ENCODE results near the gene ITPA.
"Not testable (repeated sequence)": the region's sequence is repeated elsewhere in the genome, so short reads cannot be mapped to it uniquely, and the experiment has no call there.

ITPA gene

DNA sequence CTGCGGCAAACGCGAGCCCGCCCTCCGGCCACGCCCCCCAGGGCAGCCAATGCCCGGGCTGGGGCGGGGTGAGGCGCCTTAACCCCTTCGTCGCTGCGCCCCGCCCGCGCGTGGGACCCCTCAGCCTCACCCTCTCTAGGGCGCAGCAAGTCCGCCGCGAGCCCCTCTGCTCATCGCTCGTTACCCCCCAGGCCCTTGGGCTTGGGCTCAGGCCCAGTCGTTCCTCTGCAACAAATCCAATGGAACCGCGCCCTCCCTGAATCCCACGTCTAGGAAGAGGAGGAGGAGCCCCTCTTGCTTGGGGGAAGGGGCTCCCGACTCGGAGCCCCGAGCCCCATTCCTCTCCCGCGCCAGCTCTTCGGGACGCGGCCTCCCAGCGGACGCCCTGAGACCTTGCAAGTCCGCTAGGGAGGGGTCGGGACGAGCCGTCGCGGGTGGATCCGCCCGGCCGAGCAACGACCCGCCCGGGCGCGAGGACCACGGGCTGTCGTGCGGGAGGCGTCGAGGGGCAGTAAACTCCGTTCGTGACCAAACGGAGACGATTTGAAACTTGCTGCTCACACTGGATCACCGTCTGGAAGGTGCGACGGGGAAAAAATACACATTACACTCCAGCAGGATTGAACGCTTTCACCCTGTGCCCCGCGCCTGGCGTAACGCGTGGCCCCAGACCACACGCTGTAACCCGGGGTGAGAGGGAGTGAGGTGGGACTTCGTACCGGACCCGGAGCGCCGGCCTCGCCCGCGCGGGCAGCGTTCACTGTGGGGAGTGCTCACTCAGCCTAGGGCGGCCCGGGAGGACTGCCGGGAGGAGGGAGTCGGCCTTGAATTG, 35.5 kb upstream of the ITPA start:
- DNase-seq (ENCODE audit: low read depth), result peak; percentile 86

DNA sequence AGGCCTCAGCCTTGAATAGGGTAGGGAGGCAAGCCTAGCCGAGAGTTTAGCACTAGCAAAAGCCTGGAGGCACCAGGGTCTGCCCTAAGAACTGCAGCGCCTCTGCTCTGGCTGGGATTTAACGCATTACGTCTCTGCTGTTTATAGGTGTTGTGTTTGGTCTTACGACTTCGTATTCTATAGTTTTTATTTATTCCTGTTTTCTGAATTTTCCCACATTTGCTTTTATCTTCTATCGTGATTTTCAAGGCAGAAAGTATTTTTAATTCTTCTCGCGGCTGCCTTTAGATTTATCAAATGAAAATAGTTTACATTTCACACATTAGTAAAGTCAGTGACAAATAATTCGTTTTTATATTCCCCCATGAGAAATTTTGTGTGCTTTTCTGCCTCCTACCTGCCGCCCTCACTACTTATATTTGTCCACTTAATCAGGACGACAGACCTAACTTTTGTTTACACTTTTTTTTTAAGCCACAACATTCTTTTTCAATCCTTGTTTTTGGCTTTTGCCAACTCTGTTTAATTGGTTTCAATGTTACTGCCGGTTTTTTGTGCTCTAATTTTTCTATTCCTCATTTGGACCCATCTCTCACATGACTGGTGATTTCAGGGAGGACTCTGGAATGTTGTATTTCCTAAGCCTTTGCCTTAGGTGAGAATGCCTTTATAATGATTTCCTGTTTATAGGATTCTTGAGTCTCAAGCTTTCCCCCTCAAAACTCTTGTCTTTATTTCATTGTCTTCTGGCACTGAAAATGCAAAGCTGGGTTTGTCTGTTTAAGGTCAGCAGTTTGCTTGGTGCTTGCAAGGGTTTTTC, 34.6 kb upstream of the ITPA start:
- DNase-seq (ENCODE audit: low read depth), result no peak

DNA sequence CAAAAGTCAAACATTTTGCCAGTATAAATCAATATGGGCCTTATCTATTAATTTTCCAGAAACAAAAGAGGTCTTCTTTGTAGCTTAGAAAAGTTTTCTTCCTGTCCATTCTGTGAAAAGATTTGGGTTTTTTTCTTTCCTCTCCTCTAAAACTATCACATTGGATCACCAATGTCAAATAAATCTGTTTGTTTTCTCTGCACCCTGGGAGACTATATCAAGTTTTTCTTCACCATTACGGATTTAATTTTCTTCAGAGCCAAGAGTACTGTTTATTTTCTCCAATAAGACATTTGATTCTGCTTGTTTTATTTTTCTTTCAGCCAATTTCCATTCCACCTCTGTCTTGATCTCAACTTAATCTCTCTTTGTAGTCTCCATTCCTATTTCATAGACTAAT, 34.0 kb upstream of the ITPA start:
- DNase-seq (ENCODE audit: low read depth), result no peak

DNA sequence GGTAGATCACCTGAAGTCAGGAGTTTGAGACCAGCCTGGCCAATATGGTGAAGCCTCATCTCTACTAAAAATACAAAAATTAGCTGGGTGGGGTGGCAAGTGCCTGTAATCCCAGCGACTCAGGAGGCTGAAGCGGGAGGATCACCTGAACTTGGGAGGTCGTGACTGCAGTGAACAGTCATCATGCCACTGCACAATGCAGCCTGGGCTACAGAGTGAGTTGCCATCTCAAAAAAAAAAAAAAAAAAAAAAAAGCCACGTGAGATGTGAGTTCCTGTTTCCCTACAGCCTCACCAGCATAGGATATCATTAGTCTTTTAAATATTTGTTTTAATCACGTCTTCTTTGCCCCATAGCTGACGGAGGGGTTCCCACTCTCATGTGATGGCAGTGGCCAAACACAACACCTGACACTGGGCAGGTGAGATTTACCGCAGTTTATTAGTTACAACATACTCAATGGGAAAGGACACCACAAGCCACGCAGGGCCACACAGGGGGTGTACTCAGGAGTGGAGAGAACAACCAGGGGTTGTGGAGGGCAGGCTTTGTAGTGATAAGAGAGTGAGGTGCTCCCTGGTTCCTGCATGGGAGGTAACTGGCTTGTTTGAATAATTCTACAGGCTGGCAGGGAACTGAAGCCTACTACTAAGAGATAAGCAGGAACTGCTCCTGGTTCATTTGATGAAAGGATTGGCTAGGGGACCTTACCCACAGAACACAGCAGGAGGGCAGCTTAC, 31.4 kb upstream of the ITPA start:
- no peak for DNase-seq (ENCODE audit: low read depth)

DNA sequence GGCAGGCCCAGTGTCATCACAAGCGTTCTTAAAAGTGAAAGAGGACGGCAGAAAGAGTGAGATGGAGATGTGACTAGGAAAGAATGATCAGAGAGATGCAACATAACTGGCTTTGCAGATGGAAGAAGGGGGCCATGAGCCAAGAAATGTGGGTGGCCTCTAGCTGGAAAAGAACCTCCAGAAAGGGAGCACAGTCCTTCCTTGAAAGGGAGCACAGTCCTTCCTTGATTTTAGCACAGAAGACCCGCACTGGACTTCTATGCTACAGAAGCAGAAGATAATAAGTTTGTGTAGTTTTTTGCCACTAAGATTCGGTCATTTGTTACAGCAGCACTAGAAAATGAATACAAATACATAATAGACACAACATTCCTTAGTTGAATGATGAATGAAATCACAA, 29.0 kb upstream of the ITPA start:
- no peak for DNase-seq (ENCODE audit: low read depth)

DNA sequence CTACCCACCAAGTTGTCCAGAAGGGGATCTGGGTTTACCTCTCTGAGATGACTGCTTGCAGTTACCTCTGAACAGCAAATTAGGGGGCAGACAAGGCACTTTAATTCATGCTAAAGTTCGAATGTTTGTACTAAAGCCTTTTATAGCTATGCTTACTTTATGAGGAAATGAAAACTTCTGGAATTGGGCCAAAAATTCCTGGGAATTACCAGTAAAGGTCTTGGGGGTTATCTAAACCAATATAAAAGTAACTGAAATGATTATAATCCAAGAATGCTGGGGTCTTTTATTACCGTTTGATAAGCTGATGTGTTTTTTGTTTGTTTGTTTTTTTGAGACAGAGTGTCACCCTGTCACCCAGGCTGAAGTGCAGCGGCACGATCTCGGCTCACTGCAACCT, 28.0 kb upstream of the ITPA start:
- no peak for DNase-seq (ENCODE audit: low read depth)

DNA sequence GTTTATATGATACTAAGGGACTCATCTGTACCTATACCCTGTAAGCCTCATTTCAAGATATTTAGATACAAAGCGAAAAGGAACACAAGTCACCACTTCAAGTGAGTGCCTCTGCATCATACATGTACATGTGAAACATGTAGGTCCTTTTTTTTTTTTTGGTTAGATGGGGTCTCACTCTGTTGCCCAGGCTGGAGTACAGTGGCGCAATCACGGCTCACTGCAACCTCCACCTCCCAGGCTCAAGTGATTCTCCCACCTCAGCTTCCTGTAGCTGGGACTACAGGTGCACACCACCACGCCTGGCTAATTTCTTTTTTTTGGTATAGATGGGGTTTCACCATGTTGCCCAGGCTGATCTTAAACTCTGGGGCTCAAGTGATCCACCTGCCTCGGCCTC, 26.9 kb upstream of the ITPA start:
- DNase-seq (ENCODE audit: low read depth), result not testable (repeated sequence)

DNA sequence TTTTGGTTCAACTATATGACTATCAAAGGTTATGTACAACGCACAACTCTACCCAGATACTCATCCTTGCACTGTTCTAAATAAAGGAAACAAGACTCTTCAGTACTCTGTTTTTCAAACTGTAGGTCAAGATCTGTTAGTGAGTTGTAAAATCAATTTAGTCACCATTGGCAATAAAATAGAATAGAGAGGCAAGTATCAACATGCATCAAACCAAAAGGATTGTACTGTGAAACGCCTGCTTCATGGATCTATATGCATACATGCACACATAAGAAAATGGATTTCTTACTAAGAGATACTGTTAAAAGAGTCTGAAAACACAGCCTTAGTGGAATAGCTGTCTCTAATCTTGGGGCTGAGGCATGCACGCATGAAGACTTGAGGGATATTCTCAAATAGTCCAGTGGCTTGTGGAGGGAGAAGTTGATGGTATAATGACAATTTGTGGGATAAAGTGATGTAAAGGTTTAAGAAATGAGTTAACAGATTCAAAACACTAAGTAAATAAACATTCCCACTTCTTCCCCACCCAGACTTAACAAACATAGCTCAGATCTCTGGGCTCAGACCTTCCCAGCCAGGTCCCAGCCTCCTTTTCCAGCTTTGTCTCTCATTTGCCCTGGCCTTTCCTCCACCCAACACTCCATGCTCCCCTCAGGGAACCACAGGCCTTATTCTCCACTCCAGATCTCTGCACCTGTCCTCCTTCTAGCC, 25.2 kb upstream of the ITPA start:
- no peak for DNase-seq (ENCODE audit: low read depth)

DNA sequence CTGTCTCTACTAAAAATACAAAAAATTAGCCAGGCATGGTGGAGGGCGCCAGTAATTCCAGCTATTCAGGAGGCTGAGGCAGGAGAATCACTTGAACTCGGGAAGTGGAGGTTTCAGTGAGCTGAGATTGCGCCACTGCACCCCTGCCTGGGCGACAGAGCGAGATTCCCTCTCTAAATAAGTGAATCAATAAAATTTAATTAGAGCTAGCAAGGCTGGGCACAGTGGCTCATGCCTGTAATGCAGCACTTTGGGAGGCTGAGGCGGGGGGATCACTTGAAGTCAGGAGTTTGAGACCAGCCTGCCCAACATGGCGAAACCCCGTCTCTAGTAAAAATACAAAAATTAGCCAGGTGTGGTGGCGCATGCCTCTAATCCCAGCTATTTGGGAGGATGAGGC, 21.4 kb upstream of the ITPA start:
- not testable (repeated sequence) for DNase-seq (ENCODE audit: low read depth)

DNA sequence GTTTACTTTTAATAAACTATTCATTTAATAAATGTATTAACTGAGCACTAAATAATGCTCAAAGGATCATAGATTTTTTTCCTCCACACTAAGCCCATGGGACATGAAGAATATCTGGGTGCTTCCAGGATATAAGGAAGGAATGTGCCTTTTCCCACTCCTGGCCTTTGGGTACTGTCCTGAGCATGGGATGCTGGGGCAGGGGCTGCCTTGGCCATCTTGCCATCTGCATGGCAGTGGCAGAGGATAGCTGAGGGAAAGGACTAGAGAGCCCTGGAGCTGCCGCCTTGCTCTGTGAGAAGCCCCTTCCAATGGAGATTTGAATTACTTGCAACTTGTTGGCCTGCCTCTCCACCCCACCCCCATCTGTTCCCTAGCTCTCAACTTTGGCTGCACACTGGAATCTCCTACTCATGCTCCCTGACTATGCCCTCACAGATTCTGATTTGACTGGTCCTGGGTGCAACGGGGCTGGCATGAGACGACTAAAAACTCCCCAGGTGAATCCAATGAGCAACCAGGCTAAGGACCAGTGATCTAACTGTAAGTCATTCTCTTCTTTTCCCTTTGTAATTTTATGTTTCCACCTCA, 20.4 kb upstream of the ITPA start:
- DNase-seq (ENCODE audit: low read depth), result no peak

DNA sequence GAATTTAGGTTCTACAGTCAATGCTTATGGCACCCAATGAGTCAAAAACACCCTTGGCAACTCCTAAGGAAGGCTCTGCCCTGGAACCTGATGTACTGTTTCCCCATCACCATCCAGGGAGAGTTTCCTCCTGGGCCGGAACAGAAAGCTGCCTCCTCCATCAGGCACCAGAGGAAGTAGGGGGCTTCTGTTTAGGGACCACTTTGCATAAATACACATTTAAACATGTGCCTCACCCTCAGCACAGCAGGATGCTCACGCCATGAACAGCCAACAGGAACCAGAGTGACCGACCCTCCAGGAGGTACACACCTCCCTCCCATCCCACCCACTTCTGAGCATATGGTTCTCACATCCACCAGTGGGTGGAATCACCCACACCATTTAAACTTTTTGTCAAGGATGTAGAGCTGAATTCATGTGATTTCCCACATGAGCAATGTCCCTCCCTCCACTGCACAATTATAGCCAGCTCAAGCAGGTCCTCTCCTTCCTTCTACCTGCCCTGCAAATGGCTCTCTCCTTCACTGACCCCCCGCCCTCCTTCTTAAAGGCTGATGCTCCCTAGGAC, 19.7 kb upstream of the ITPA start:
- DNase-seq (ENCODE audit: low read depth), result no peak

DNA sequence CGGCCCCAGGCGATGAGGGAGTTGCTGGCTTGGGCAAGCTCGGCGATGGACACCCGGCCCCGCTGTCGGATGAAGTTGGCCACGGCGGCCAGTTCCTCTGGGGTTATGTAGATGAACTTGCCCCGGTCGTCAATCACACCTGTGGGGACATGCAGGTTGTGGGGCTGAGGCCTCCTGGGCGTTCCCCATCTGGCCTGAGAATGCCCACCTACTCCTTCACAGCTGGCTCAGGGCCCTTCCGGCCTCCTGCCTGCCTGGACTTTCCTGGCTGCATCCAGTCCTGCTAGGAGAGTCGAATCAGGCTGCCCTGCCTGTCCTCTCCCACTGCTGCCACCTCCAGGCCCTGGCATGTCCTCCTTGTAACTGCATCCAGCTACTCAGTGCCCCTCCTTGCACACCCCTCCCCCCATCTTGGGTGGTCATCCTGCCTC, 18.6 kb upstream of the ITPA start:
- DNase-seq (ENCODE audit: low read depth), result no peak

DNA sequence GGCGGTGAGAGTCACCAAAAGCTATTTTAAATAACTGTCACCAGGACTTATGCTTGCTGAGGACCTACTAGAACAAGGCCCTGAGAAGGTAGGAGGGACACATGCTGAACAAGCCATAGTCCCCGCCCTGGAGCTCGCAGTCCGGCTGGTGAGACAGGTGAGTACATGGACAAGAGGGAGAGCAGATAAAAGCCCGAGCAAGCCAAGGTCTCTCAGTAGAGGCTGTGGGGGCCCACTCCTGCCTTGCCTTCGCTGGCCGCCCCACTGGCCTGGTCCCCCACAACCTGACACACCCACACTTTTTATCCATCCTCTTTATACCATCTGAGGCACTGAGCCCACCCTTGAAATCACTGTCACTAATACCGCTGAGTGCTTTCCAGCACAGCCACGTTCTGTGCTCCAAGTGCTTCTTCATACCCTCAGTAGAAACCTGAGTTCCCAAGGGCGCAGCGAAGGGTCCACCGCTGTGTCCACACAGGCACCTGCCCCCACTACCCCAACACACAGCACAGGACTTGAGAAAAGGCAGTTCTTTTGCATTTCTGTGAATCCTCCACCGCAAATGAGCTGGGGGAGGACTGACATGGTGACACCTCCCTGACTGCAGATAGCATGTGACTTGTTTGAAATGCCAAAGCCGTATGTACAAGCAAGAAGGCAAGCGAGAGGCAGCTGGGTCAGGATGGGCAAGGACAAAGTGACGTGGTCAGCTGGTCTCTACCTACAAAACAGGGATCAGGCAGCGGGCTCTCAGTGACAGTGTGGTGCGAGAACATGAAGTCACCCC, 16.9 kb upstream of the ITPA start:
- DNase-seq (ENCODE audit: low read depth), result no peak

DNA sequence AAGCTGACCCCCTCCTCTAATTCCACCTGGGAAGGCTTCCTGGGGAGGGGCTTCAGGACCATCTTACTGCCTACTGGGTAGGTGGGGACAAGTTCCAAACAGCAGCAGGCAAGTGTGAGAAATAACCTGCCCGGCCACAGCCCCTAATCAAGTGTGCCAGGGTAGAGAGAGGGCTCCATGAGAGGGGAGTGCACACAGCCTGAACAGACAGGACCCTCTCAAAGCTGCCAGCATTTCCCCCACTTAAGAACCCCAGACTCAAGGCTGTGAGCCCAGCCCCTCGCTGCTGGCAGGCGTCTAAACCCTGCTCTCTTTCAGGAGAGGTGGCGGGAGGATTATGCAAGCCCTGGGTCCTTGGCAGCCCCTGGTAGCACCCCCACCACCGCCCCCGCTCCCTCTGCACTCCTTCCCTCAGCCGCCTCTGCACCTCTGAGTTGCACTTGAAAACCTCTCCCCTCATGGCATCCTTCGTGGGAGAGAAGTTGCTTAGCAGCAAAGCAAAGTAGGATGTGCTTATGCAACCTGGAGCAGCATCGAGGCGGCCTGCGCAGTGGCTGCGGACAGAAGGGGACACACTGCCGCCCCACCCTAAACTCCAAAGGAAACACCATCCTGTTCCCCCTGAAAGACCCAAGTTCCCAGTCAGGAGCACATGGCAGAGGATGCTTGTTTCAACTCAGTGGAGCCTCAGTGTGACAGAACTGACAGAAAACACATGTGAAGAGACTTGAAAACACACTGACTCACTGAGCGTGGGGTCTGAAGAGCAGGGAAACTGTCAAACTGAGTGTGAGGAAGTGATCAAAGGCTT, 15.3 kb upstream of the ITPA start:
- DNase-seq (ENCODE audit: low read depth), result no peak

DNA sequence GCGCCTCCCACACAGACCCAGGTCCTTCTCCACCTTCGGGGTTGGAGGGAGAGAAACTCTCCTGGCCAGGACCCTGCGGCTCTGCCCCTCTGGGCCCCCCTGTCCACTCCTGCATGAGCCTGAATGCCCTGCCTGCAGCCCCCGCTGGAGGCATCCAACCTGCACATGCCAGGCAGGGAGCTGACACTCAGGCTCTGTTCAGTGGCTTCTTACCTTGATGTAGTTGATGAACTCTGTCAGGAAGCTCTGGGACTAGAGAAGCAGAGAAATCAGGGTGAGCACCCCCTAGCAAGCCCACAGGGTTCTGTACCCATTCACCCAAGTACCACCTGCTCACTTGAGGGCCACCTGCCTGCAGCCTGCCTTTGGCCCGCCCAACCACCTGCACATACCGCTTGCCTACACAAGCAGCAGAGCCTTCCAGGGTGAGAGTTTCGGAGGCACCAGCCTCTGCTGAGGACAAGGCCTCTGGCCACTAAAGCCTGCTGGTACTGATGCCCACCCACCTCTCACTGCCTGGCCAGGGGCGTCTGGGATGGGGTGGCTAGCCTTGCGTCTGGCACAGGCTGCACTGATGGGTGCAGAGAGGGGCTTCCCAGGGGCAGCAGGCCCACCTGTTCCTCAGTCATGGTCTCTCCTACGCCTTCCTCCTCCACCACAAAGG, 14.5 kb upstream of the ITPA start:
- no peak for DNase-seq (ENCODE audit: low read depth)

DNA sequence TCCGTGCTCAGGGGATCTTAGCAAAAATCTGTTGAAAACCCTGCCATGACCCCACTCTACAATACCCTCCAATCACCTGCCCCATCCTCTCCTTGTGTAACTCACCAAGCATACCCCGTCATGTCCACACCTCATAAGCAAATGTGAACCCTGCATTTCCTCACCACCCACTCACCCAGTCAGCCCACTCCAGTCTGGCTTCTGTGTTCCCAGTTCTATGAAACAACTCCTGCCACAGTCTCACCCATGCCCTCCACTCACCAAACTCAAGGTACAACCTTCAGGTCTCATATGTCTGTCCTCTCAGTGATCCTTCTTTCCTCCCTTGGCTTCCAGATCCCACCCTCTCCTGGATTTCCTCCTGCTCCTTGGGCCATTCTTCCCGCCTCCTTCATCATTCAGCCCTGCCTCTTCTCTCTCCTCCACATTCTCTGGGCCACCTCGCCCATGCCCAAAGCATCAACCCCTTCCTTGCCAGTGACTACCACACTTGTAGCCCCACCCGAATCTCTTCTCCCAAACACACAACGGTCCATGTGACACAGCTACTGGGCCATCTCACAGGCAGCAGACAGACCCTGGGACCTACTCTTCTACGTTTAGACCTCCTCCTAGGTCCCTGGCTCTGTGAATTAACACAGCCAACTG, 13.6 kb upstream of the ITPA start:
- DNase-seq (ENCODE audit: low read depth), result no peak

DNA sequence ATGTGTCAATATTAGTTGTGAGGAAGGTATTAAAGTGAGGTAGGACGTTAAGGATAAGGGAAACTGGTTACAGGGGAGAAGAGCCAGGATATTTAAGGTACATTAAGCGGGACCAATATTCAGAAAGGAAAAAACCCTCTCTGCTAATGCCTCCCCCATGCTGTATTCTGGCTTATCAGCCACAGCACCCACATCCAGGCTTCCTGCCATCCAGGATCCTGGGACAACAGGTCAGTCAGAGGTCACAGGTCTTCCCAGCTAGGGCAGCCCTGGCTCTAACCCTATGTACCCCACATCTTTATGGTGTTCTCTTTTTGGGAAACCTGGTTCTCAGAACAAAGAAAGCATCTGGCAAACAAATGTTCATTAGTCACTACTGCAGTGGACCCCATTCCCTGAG, 10.1 kb upstream of the ITPA start:
- no peak for DNase-seq (ENCODE audit: low read depth)

DNA sequence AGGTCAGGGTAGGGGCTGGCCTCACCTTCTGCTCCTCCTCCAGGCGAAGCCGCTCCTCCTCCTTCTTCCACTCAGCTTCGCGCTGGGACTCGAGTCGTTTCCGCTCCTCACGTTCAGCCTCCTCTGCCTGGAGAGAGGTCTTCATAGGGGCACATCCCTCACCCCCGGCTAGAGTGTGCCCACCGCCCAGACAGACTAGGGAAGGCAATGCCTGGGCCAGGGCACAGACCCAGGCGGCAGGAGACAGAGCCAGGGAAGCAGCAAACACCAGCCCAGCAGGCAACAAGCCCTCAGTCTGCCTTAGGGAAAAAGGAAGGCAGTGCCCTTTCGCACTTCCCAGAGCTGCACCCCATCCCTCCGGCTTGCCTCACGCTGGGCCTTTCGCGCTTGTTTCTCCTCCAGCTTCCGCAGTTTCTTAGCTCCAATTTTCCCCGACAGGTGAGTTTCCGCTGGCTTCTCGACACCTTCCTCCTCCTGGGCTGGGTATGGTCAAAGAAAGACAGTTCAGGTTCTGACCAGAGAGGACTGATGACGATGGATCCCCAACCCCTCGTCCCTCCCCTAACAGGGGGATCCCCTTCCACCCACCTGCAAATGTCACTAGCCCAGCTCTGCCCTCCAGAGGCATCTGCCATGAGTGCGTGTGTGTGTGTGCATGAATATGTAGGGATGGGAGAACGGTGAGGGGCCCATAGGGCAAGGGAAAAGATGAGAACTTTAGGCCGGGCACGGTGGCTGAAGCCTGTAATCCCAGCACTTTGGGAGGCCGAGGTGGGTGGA, 9.1 kb upstream of the ITPA start:
- DNase-seq (ENCODE audit: low read depth), result no peak

Measured in activated T-cell treated with anti-CD3 and anti-CD28 coated beads for 24 hours (primary cell).